ENCODE results near the gene NRXN3.

Gene NRXN3

GRCh38 chr14:79502751-79503148 lies 1332.6 kb downstream of the NRXN3 start:
- in situ Hi-C loops (cut with HindIII; ENCODE audit: low sequenced_read_pairs) = no loop called here
- DNase-seq (ENCODE audit: low read depth) = no peak
- H3K4me3 ChIP-seq (ENCODE audit: low read depth, low read length) = no peak overlapping the region
- no peak for TF ChIP-seq CTCF (IDR thresholded peaks at IDR 0.05; ENCODE audit: low read depth, low read length, missing control alignments)

GRCh38 chr14:79510659-79511058 lies 1340.5 kb downstream of the NRXN3 start:
- in situ Hi-C loops (cut with HindIII; ENCODE audit: low sequenced_read_pairs) = no loop called here
- H3K4me3 ChIP-seq (ENCODE audit: low read depth, low read length) = no peak overlapping the region
- DNase-seq (ENCODE audit: low read depth) = peak; percentile 16
- TF ChIP-seq CTCF (IDR thresholded peaks at IDR 0.05; ENCODE audit: low read depth, low read length, missing control alignments) = no peak

GRCh38 chr14:79511146-79511545 lies 1341.0 kb downstream of the NRXN3 start:
- in situ Hi-C loops (cut with HindIII; ENCODE audit: low sequenced_read_pairs) = no loop called here
- TF ChIP-seq CTCF (IDR thresholded peaks at IDR 0.05; ENCODE audit: low read depth, low read length, missing control alignments) = no peak
- DNase-seq (ENCODE audit: low read depth) = no peak
- H3K4me3 ChIP-seq (ENCODE audit: low read depth, low read length) = no peak overlapping the region

GRCh38 chr14:79513446-79513845 lies 1343.3 kb downstream of the NRXN3 start:
- DNase-seq (ENCODE audit: low read depth) = no peak
- in situ Hi-C loops (cut with HindIII; ENCODE audit: low sequenced_read_pairs) = no loop called here
- no peak for TF ChIP-seq CTCF (IDR thresholded peaks at IDR 0.05; ENCODE audit: low read depth, low read length, missing control alignments)
- no peak overlapping the region for H3K4me3 ChIP-seq (ENCODE audit: low read depth, low read length)

GRCh38 chr14:79514700-79515099 lies 1344.5 kb downstream of the NRXN3 start:
- TF ChIP-seq CTCF (IDR thresholded peaks at IDR 0.05; ENCODE audit: low read depth, low read length, missing control alignments) = no peak
- DNase-seq (ENCODE audit: low read depth) = peak; percentile 12
- in situ Hi-C loops (cut with HindIII; ENCODE audit: low sequenced_read_pairs) = no loop called here
- H3K4me3 ChIP-seq (ENCODE audit: low read depth, low read length) = no peak overlapping the region

GRCh38 chr14:79515158-79515557 lies 1345.0 kb downstream of the NRXN3 start:
- in situ Hi-C loops (cut with HindIII; ENCODE audit: low sequenced_read_pairs) = no loop called here
- no peak overlapping the region for H3K4me3 ChIP-seq (ENCODE audit: low read depth, low read length)
- no peak for DNase-seq (ENCODE audit: low read depth)
- TF ChIP-seq CTCF (IDR thresholded peaks at IDR 0.05; ENCODE audit: low read depth, low read length, missing control alignments) = no peak

GRCh38 chr14:79516009-79516408 lies 1345.8 kb downstream of the NRXN3 start:
- no peak for DNase-seq (ENCODE audit: low read depth)
- no peak overlapping the region for H3K4me3 ChIP-seq (ENCODE audit: low read depth, low read length)
- no peak for TF ChIP-seq CTCF (IDR thresholded peaks at IDR 0.05; ENCODE audit: low read depth, low read length, missing control alignments)
- in situ Hi-C loops (cut with HindIII; ENCODE audit: low sequenced_read_pairs) = no loop called here

Data from astrocyte of the cerebellum (primary cell).